ENCODE results near the gene HDAC1. TPM values are rescaled to one million over a fixed set of nuclear protein-coding genes. Genes with fewer than 3 reads are reported as not detected.

HDAC1 gene
- total and polyA plus RNA-seq, 10 of the 15 experiments (the other 5 are each of a cell fraction or from before 2014, with no cell fraction given), result 147 to 331 (median 168) TPM

GRCh38 chr1:32286763-32287162 is 5.1 kb upstream of the HDAC1 start:
- H2AFZ ChIP-seq (ENCODE audit: control insufficient read depth, low read depth, low read length), result no peak overlapping the region
- intact Hi-C loops (cut with micrococcal nuclease; ENCODE audit: unreplicated experiment), result no loop called here
- ChIA-PET CTCF (interaction anchor here (1.4 to 3.3 kb wide), 2 partner anchors 31 to 38 kb away, joined by 3 to 14 read pairs; no protein-coding TSS in a partner anchor), SMC1A (ENCODE audit: uncharacterized antibody, unreplicated experiment) (interaction anchor here (0.7 kb wide), 1 partner anchor 174 kb away, joined by 4 read pairs; no protein-coding TSS in a partner anchor), RAD21 (ENCODE audit: unreplicated experiment) (interaction anchor here (0.6 kb wide), 1 partner anchor 25 kb away, joined by 4 read pairs; no protein-coding TSS in a partner anchor), POLR2A (no interaction called here)
- H3K27me3 ChIP-seq (replicated peaks in 1 of 2; ENCODE audit: control insufficient read depth in 2 of 2, insufficient read depth in 2 of 2, low read length in 1 of 2), result no peaks in the 10 kb centered on the region
- DNase-seq (ENCODE audit: low read depth, low spot score) (no peak), FAIRE-seq (no peak), ATAC-seq (no peak)
- H3K4me2 ChIP-seq (ENCODE audit: control insufficient read depth, insufficient read depth), result no peak overlapping the region
- no peak for TF ChIP-seq CHD1 (IDR thresholded peaks at IDR 0.05; ENCODE audit: low read depth, low read length)
- TF ChIP-seq ZNF217 (IDR thresholded peaks at IDR 0.05), result no peak
- TF ChIP-seq KDM1A (IDR thresholded peaks at IDR 0.05; ENCODE audit: borderline replicate concordance), result no peak
- no peak for TF ChIP-seq MLLT1 (IDR thresholded peaks at IDR 0.05)
- TF ChIP-seq ZNF207 (IDR thresholded peaks at IDR 0.05; ENCODE audit: borderline replicate concordance), result no peak
- no peak for TF ChIP-seq CHD4 (IDR thresholded peaks at IDR 0.05)
- TF ChIP-seq YY1 (IDR thresholded peaks at IDR 0.05; ENCODE audit: low read depth, low read length), result no peak
- WGBS (ENCODE audit: insufficient coverage, insufficient replicate concordance, low lambda C conversion rate, missing lambda C conversion rate), result 89% methylated on average over 4 of the region's 4 CpGs
- H3K9me3 ChIP-seq (replicated peaks; ENCODE audit: control insufficient read depth, insufficient read depth, low read length), result no peaks in the 10 kb centered on the region
- in situ Hi-C loops (cut with MboI), result no loop called here
- no peak overlapping the region for H3K27ac ChIP-seq (ENCODE audit: control insufficient read depth, insufficient read depth)
- no peak overlapping the region for H3K9ac ChIP-seq (ENCODE audit: control insufficient read depth, insufficient read depth, low read length)
- peaks cover 2% of the 10 kb centered on the region; the same call in 1 of the 2 replicates for H3K79me2 ChIP-seq (ENCODE audit: control insufficient read depth, insufficient read depth, low read length)
- H3K4me1 ChIP-seq (ENCODE audit: control insufficient read depth, insufficient read depth, low read length), result 0 out of 2 replicates have a peak, but pooled peaks cover 3% of the 10 kb centered on the region
- BruUV-seq (replicated peaks), result no TSS peak
- H3K4me3 ChIP-seq, result no peak overlapping the region
- H3K36me3 ChIP-seq (ENCODE audit: control insufficient read depth in 2 of 2, insufficient read depth in 2 of 2, low read length in 1 of 2), result peaks cover 0 to 10% of the 10 kb centered on the region in 2 experiments; a peak in 2 of 4 replicates
- no peaks in the 10 kb centered on the region for H4K20me1 ChIP-seq (ENCODE audit: control insufficient read depth, insufficient read depth)

Measured in GM12878 (cell line).